ENCODE measurements around the gene TSPO. TPM values are rescaled to one million over a fixed set of nuclear protein-coding genes. Genes with fewer than 3 reads are reported as not detected.

TSPO gene
- total and polyA plus RNA-seq, 9 of the 15 experiments (the other 6 are each of a cell fraction or from before 2014, with no cell fraction given), result 4.9 to 126 (median 25.3) TPM

DNA sequence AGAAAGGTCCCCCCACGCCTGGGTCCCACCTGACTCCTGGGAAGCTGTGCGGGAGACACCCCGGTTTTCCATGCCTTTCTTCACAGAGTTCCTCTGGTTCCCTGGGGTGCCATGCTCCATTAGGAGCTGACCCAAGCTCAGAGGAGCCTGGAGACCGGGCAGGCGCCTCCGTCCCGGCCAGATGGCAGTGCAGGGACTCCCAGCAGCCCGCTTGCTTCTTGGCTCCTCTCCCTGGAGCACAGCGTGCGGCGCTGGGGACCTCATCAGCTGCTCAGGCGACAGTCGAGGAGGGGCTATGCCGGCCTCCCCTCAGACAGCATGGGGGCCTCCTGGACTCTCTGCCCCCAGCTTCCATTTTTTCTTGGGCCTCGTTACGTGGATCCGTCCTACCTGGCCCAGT lies 48.7 kb downstream of the TSPO start (continued):
- TF ChIP-seq, protein P1, sequence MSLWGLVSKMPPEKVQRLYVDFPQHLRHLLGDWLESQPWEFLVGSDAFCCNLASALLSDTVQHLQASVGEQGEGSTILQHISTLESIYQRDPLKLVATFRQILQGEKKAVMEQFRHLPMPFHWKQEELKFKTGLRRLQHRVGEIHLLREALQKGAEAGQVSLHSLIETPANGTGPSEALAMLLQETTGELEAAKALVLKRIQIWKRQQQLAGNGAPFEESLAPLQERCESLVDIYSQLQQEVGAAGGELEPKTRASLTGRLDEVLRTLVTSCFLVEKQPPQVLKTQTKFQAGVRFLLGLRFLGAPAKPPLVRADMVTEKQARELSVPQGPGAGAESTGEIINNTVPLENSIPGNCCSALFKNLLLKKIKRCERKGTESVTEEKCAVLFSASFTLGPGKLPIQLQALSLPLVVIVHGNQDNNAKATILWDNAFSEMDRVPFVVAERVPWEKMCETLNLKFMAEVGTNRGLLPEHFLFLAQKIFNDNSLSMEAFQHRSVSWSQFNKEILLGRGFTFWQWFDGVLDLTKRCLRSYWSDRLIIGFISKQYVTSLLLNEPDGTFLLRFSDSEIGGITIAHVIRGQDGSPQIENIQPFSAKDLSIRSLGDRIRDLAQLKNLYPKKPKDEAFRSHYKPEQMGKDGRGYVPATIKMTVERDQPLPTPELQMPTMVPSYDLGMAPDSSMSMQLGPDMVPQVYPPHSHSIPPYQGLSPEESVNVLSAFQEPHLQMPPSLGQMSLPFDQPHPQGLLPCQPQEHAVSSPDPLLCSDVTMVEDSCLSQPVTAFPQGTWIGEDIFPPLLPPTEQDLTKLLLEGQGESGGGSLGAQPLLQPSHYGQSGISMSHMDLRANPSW (CRISPR knock-in tag; IDR thresholded peaks at IDR 0.05), result no peak
- TF ChIP-seq MAZ (CRISPR knock-in tag; conservative IDR thresholded peaks at IDR 0.05 in 1 of 2, IDR thresholded peaks at IDR 0.05 in 1 of 2) (no peak), HIVEP1 (CRISPR knock-in tag; IDR thresholded peaks at IDR 0.05) (no peak), TARDBP (IDR thresholded peaks at IDR 0.05) (no peak), ZNF263 (CRISPR knock-in tag; IDR thresholded peaks at IDR 0.05; ENCODE audit: borderline replicate concordance) (no peak)
- TF ChIP-seq, protein P2, sequence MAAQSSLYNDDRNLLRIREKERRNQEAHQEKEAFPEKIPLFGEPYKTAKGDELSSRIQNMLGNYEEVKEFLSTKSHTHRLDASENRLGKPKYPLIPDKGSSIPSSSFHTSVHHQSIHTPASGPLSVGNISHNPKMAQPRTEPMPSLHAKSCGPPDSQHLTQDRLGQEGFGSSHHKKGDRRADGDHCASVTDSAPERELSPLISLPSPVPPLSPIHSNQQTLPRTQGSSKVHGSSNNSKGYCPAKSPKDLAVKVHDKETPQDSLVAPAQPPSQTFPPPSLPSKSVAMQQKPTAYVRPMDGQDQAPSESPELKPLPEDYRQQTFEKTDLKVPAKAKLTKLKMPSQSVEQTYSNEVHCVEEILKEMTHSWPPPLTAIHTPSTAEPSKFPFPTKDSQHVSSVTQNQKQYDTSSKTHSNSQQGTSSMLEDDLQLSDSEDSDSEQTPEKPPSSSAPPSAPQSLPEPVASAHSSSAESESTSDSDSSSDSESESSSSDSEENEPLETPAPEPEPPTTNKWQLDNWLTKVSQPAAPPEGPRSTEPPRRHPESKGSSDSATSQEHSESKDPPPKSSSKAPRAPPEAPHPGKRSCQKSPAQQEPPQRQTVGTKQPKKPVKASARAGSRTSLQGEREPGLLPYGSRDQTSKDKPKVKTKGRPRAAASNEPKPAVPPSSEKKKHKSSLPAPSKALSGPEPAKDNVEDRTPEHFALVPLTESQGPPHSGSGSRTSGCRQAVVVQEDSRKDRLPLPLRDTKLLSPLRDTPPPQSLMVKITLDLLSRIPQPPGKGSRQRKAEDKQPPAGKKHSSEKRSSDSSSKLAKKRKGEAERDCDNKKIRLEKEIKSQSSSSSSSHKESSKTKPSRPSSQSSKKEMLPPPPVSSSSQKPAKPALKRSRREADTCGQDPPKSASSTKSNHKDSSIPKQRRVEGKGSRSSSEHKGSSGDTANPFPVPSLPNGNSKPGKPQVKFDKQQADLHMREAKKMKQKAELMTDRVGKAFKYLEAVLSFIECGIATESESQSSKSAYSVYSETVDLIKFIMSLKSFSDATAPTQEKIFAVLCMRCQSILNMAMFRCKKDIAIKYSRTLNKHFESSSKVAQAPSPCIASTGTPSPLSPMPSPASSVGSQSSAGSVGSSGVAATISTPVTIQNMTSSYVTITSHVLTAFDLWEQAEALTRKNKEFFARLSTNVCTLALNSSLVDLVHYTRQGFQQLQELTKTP (IDR thresholded peaks at IDR 0.05; ENCODE audit: low read depth in 1 of 2, partially characterized antibody in 2 of 2), result no peak
